Testis (tissue), 2 donors: ENCODE results near the gene SPTBN4.

Source experiments
- CTCF ChIP-seq, 3 experiments: fragments of 450-650 bp in 2 of 3; fragments of 200-600 bp in 1 of 3; sonication (generic) in 1 of 3; IDR thresholded peaks; one replicate each; pipeline ENCODE4 v1.5.1; 2016 to 2019; ENCODE audit warnings: antibody characterized with exemption in 3 of 3, mild to moderate bottlenecking in 2 of 3, moderate library complexity in 1 of 3
- POLR2A ChIP-seq: fragments of 450-650 bp; IDR thresholded peaks from one replicate; pipeline ENCODE4 v1.6.1; 2017; ENCODE audit warnings: antibody characterized with exemption, mild to moderate bottlenecking, moderate library complexity

- no peak for TF ChIP-seq CTCF (IDR thresholded peaks at IDR 0.05)
- TF ChIP-seq POLR2A = no peak
These were observed 44.7 kb downstream of the SPTBN4 start for GRCh38 chr19:40511487-40511886.
